Natural killer cell treated with Interleukin-12 subunit alpha and Interleukin-12 subunit beta and Interleukin-15 and Interleukin-18, amount 100 ng/mL, for 72 hours (primary cell): ENCODE measurements around the gene DAZ3. TPM values are rescaled to one million over a fixed set of nuclear protein-coding genes. Genes with fewer than 3 reads are reported as not detected.
"Not testable (repeated sequence)": the region's sequence is repeated elsewhere in the genome, so short reads cannot be mapped to it uniquely, and the experiment has no call there.

Experiments used
- ATAC-seq, 2 donors: fragments of 150-1000 bp; cut with Tn5 transposase in 1 of 2; sonication (Bioruptor Pico), chemical (Tn5 transposase) in 1 of 2; 2 replicates each; pipeline ENCODE4 v1.10.0; 2021
- DNase-seq: peaks from one replicate; pipeline ENCODE4 v3.0.0; 2022; ENCODE audit warnings: low spot score
- H3K27ac Mint-ChIP-seq, 2 donors: 1 replicate in 1 of 2; 2 replicates in 1 of 2; pipeline ENCODE4 v1.8.0; 2022; ENCODE audit warnings: mixed read lengths in 2 of 2, mild to moderate bottlenecking in 1 of 2, moderate library complexity in 1 of 2
- H3K27me3 Mint-ChIP-seq, 2 donors: 1 replicate in 1 of 2; 2 replicates in 1 of 2; pipeline ENCODE4 v1.8.0; 2022; ENCODE audit warnings: mixed read lengths in 2 of 2
- H3K36me3 Mint-ChIP-seq: one replicate; pipeline ENCODE4 v1.8.0; 2022; ENCODE audit warnings: mixed read lengths
- H3K4me1 Mint-ChIP-seq, 2 donors: 1 replicate in 1 of 2; 2 replicates in 1 of 2; pipeline ENCODE4 v1.8.0; 2022; ENCODE audit warnings: low read depth in 2 of 2, mixed read lengths in 2 of 2, mild to moderate bottlenecking in 1 of 2
- H3K4me3 Mint-ChIP-seq: one replicate; pipeline ENCODE4 v1.8.0; 2022; ENCODE audit warnings: mixed read lengths
- H3K9me3 Mint-ChIP-seq: 2 replicates; pipeline ENCODE4 v1.8.0; 2022; ENCODE audit warnings: mixed read lengths
- total RNA-seq, 2 donors: library from RNA; stranded (reverse); gene quantifications; one replicate each; pipeline ENCODE4 v1.2.3, GENCODE V29; 2022

DAZ3 gene
- total RNA-seq, result not detected

GRCh38 chrY:24813293-24813692 lies at the start of gene DAZ3:
Gene DAZ3 (minus strand): TSS chrY:24813393. CDS start chrY:24813185, 208 bp downstream.
- not testable (repeated sequence) for H3K9me3 Mint-ChIP-seq, ATAC-seq, H3K27ac Mint-ChIP-seq, H3K36me3 Mint-ChIP-seq, H3K27me3 Mint-ChIP-seq, DNase-seq, H3K4me1 Mint-ChIP-seq, H3K4me3 Mint-ChIP-seq

GRCh38 chrY:24833619-24834018 lies 20.4 kb upstream of the DAZ3 start, which contains the start of gene DAZ4:
Gene DAZ4 (plus strand): TSS chrY:24833919. CDS start chrY:24834127, 208 bp downstream.
- not testable (repeated sequence) for H3K27me3 Mint-ChIP-seq, H3K36me3 Mint-ChIP-seq, ATAC-seq, H3K4me3 Mint-ChIP-seq, DNase-seq, H3K9me3 Mint-ChIP-seq, H3K27ac Mint-ChIP-seq, H3K4me1 Mint-ChIP-seq

- not testable (repeated sequence) for H3K36me3 Mint-ChIP-seq, H3K4me3 Mint-ChIP-seq, H3K4me1 Mint-ChIP-seq, H3K27me3 Mint-ChIP-seq, H3K9me3 Mint-ChIP-seq, DNase-seq, ATAC-seq, H3K27ac Mint-ChIP-seq
Observed at GRCh38 chrY:24825069-24825468, 11.9 kb upstream of the DAZ3 start.

- not testable (repeated sequence) for H3K27ac Mint-ChIP-seq, H3K9me3 Mint-ChIP-seq, H3K4me3 Mint-ChIP-seq, H3K27me3 Mint-ChIP-seq, H3K36me3 Mint-ChIP-seq, ATAC-seq, H3K4me1 Mint-ChIP-seq, DNase-seq
Observed at GRCh38 chrY:24824184-24824879, 11.1 kb upstream of the DAZ3 start.

- not testable (repeated sequence) for H3K4me1 Mint-ChIP-seq, H3K9me3 Mint-ChIP-seq, H3K27me3 Mint-ChIP-seq, DNase-seq, ATAC-seq, H3K36me3 Mint-ChIP-seq, H3K27ac Mint-ChIP-seq, H3K4me3 Mint-ChIP-seq
Observed at GRCh38 chrY:24821836-24822235, 8.6 kb upstream of the DAZ3 start.

Other genes with a start within 250 kb of the DAZ3 start
- gene BPY2B, start 195.4 kb downstream of the DAZ3 start, total RNA-seq, result not detected
- gene DAZ4, start 20.5 kb upstream of the DAZ3 start, total RNA-seq, result not detected
- gene BPY2C, start 238.7 kb upstream of the DAZ3 start, total RNA-seq, result not detected